Subcutaneous preadipocyte (primary cell): ENCODE results near the gene STIM1. TPM values are rescaled to one million over a fixed set of nuclear protein-coding genes. Genes with fewer than 3 reads are reported as not detected.

Source experiments
- small RNA-seq: library from RNA; depleted of rRNA; stranded (forward); fragments of <200 nt; gene quantifications from one replicate; pipeline ENCODE3, GENCODE V24; 2012
- total RNA-seq: library from RNA; depleted of rRNA; stranded (reverse); fragments of >200 nt; gene quantifications from 2 replicates; pipeline ENCODE4 v1.2.3, GENCODE V29; 2012

The STIM1 gene
- 28.7 and 33.4 TPM in 2 replicates for total RNA-seq

DNA sequence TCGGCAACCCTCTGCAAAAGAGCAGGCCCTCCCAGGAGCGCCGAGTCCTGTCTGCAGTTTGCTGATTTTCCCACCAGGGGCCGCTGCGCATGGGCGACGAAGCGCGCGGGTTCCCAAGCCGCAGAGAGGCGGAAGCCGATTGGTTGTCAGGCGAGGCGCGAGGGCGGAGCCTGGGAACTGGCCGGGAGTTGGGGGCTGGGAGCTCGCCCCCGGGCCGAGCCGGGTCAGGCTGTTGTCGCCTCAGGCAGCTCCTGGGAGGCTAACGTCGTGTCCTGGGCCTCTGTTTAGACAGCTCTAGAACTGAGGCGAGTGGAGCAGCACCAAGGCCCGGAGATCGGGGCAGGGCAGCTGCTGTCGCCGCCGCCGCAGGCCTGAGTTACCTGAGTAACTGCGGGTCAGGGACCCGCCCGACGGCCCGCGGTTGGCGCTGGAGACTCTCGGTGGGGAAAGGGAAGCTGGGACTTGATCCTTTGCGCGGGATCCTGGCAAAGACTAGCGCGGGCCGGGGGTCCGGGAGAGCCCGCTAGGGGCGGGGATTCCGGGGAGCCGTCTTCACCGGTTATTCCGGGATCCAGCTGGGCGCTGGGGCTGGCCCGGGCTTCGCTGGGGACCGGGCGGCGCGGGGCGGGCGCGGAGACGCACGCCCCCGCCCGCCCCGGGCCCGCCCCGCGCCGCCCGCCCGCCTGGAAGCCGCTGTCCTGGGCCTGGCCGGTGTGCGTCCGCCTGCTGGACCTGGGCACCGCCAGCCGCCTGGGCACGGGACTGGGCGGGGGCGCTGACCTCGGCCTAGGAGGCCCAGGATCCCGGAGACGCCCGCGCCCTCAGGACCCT is at the start of gene STIM1:
Gene STIM1 (plus strand): TSS at position 688 of the 831 bp plus-strand sequence. CDS start 607 bp downstream, outside the sequence.

DNA sequence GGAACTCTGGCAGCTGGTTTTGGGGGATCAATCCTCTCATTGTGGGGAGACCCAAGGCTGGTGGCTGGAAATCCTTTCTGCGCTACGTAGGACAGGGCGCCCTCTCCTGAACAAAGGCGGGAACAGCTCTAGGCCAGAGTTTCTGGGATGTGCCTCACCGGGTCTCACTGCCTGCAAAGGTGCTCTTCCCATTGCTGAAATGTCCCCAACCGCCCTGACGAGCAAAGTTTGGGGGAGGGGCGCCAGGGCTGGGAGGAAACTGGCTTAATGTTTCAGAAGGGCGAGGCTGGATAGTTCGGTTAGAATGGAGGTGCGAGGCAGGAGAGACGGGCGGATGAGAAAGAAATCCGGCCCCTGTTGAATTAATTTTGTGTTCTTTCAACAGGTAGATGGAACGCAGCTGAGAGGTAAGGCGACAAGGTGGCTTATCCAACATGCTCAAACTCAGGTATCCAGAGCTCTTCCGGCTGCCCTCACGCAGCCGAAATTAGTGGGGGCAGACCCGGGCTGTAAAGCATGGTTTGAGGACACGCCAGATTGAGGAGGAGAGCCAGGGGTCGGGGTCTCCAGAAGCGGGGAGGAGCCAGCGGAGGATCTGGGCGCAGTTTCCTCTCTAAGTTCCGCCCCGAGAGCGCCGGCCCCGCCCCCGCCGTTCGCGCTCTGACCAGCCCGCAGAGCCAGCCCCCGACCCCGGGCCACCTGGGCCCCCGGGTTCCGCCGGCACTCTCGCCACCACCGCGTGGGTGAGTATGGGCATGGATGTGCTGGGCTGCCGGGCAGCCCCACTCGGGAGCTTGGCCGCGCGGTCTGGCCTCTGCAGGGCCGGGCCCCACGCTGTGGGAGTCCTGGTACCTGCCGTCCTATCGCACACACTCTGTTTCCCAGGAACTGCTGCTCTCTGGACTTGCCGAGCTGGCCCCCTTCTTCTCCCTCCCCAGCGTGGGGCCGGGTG is 47.3 kb upstream of the STIM1 start, which contains the start of gene PGAP2:
Gene PGAP2 (plus strand): TSS at position 652 of the 952 bp plus-strand sequence. CDS start 2,700 bp downstream, outside the sequence.

DNA sequence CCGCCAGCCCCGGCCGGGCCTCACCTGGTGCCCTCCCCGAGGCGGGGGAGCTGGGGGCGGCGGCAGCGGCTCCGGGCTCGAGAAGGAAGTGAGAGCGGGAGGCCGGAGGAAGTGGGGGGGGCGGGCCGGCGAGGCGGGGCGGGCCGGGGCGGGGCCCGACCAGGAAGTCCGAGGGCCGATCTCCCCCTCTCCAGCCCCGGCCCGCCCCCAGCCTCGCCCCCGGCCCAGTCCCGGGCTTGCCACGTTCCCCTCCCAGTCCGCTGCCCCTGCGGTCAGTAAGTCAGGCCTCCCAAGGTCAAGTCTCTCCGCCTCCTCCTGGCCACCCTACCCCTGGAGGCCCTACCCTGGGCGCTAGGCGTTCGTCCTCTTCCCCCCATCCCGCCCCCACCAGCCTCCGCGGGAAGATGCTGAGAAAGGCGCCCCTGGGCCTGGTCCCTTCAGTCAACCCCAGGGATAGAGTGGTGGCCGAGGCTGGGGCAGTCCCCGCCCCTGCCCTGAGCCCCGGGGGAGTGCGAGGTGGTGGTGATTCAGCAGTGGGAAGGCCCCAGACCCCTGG is 14.5 kb upstream of the STIM1 start, which contains the start of gene RHOG:
Gene RHOG (minus strand): TSS at position 90 of the 556 bp plus-strand sequence. CDS start 12,821 bp downstream, outside the sequence.

DNA sequence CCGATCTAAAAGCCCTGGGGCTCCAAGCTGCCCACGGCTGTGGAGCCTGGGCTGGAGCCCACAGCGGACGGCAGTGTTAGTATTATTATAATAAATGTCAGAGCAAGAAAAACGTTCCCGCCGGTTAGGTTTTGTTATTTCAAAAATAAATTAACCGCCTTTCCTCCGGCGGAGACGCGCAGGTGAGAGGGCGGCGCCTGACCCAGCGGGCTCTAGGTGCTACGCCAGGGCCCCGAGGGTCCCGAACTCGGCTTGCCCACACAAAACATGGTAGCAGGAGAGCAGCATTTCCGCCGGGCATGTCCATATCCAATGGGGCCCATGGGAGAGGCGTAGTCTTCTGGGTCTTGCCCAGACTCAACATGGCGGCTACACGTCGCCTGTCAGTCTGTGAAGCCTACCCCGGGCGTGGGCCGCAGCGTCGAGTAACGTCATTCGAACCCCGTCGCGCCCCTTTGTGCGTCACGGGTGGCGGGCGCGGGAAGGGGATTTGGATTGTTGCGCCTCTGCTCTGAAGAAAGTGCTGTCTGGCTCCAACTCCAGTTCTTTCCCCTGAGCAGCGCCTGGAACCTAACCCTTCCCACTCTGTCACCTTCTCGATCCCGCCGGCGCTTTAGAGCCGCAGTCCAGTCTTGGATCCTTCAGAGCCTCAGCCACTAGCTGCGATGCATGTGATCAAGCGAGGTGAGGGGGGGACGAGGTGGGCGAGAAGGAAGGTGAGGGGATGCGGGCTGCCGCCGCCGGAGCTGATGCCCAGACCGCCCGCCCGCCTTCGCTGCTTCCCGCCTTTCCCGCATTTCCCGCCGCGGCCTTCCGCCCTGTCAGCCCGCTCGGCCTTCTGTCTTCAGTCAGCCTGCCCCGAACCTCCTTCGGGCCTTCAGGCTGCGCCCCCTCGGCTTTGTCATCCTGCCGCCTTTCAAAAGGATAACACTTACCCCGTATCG is 239.2 kb downstream of the STIM1 start, which contains the start of gene RRM1:
Gene RRM1 (plus strand): TSS at position 452 of the 944 bp plus-strand sequence. CDS start 214 bp downstream, at position 666.

Small RNA genes within 50 kb of the gene (small RNA-seq; reads per million reads assigned to genes)
- gene AC087441.2 (not detected), gene RF00409 (not detected), gene RPS29P20 (not detected)

Other genes with a start within 250 kb of the STIM1 start
- not detected in 2 replicates for gene ART5, start 213.7 kb upstream of the STIM1 start, total RNA-seq
- gene ART1, start 210.5 kb upstream of the STIM1 start, total RNA-seq, result not detected in 2 replicates
- gene CHRNA10, start 184.3 kb upstream of the STIM1 start, total RNA-seq, result 1.5 and 1.6 TPM in 2 replicates
- 118 and 191 TPM in 2 replicates for gene NUP98, start 58.1 kb upstream of the STIM1 start, total RNA-seq
- 14.3 and 16.4 TPM in 2 replicates for gene PGAP2, start 47.1 kb upstream of the STIM1 start, total RNA-seq
- 14.7 and 18.4 TPM in 2 replicates for gene RHOG, start 14.7 kb upstream of the STIM1 start, total RNA-seq
- gene RRM1, start 239.1 kb downstream of the STIM1 start, total RNA-seq, result 117 and 167 TPM in 2 replicates